CD14-positive monocyte (primary cell): ENCODE measurements around the gene NIN. TPM values are rescaled to one million over a fixed set of nuclear protein-coding genes. Genes with fewer than 3 reads are reported as not detected.

Experiments used
- DNase-seq, 3 donors: peaks; one replicate each; pipeline ENCODE4 v3.0.0-alpha.2; 2011 to 2022
- H2AFZ ChIP-seq: 2 replicates; pipeline ENCODE4 v1.6.0; 2012; ENCODE audit warnings: mild to moderate bottlenecking, low read depth, low read length, inconsistent platforms; ENCODE audit not compliant: insufficient read depth, poor library complexity, severe bottlenecking
- H3K27ac ChIP-seq, 2 donors: 1 replicate in 1 of 2; 2 replicates in 1 of 2; pipeline ENCODE4 v1.5.1; 2012 to 2013; ENCODE audit warnings: low read length in 2 of 2, control low read depth in 1 of 2, inconsistent platforms in 1 of 2, low read depth in 1 of 2, mild to moderate bottlenecking in 1 of 2
- H3K27me3 ChIP-seq, 2 donors: one replicate each; pipeline versions ENCODE4 v1.6.0 to v1.6.1; 2011 to 2013; ENCODE audit warnings: low read length in 2 of 2; ENCODE audit not compliant: control insufficient read depth in 2 of 2, insufficient read depth in 2 of 2
- H3K36me3 ChIP-seq, 2 donors: replicated peaks in 1 of 2; 1 replicate in 1 of 2; 2 replicates in 1 of 2; pipeline versions ENCODE4 v1.5.1 to v1.6.1; 2012 to 2013; ENCODE audit warnings: low read length in 2 of 2, control low read depth in 1 of 2, inconsistent platforms in 1 of 2, mild to moderate bottlenecking in 1 of 2; ENCODE audit not compliant: insufficient read depth in 2 of 2, control insufficient read depth in 1 of 2
- H3K4me1 ChIP-seq, 2 donors: 1 replicate in 1 of 2; 2 replicates in 1 of 2; pipeline versions ENCODE4 v1.5.1 to v1.6.1; 2012 to 2013; ENCODE audit warnings: low read length in 2 of 2, control low read depth in 1 of 2, inconsistent platforms in 1 of 2, mild to moderate bottlenecking in 1 of 2, moderate library complexity in 1 of 2; ENCODE audit not compliant: insufficient read depth in 2 of 2, control insufficient read depth in 1 of 2
- H3K4me2 ChIP-seq: replicated peaks from 2 replicates; pipeline ENCODE3; 2012; ENCODE audit warnings: low read length, moderate library complexity, mild to moderate bottlenecking; ENCODE audit not compliant: poor library complexity, severe bottlenecking; ENCODE audit errors: extremely low read depth
- H3K4me3 ChIP-seq, 3 experiments: fragments of 200-600 bp in 1 of 3; sonication (generic) in 1 of 3; replicated peaks in 1 of 3; 1 replicate in 2 of 3; 2 replicates in 1 of 3; pipeline ENCODE4 v1.5.1; 2011 to 2013; ENCODE audit warnings: low read length in 3 of 3, mild to moderate bottlenecking in 3 of 3, control low read depth in 2 of 3, low read depth in 2 of 3, inconsistent platforms in 1 of 3, moderate library complexity in 1 of 3
- H3K79me2 ChIP-seq: 2 replicates; pipeline ENCODE4 v1.6.0; 2012; ENCODE audit warnings: mild to moderate bottlenecking, control low read depth, inconsistent platforms, low read length, moderate library complexity; ENCODE audit not compliant: insufficient read depth
- H3K9ac ChIP-seq: 2 replicates; pipeline ENCODE4 v1.6.0; 2017; ENCODE audit warnings: low read length, mild to moderate bottlenecking; ENCODE audit not compliant: insufficient read depth, poor library complexity, severe bottlenecking
- H3K9me3 ChIP-seq, 2 donors: replicated peaks in 1 of 2; 1 replicate in 1 of 2; 2 replicates in 1 of 2; pipeline versions ENCODE4 v1.5.1 to v1.6.1; 2012 to 2013; ENCODE audit warnings: low read length in 2 of 2, control low read depth in 1 of 2; ENCODE audit not compliant: control insufficient read depth in 1 of 2, insufficient read depth in 1 of 2
- H4K20me1 ChIP-seq: 2 replicates; pipeline ENCODE4 v1.6.0; 2012; ENCODE audit warnings: mild to moderate bottlenecking, low read length, control low read depth, moderate library complexity; ENCODE audit not compliant: insufficient read depth
- H3K27ac Mint-ChIP-seq, 7 donors: one replicate each; pipeline ENCODE4 v1.8.0; 2020; ENCODE audit warnings: mild to moderate bottlenecking in 7 of 7, mixed read lengths in 7 of 7, moderate library complexity in 6 of 7, inconsistent platforms in 2 of 7
- H3K27me3 Mint-ChIP-seq, 3 donors: one replicate each; pipeline ENCODE4 v1.8.0; 2021 to 2022; ENCODE audit warnings: low read depth in 3 of 3, mild to moderate bottlenecking in 3 of 3, mixed read lengths in 3 of 3, moderate library complexity in 3 of 3, inconsistent platforms in 1 of 3
- H3K36me3 Mint-ChIP-seq, 2 donors: one replicate each; pipeline ENCODE4 v1.8.0; 2020; ENCODE audit warnings: mixed read lengths in 2 of 2, inconsistent platforms in 1 of 2, mild to moderate bottlenecking in 1 of 2
- H3K4me1 Mint-ChIP-seq: one replicate; pipeline ENCODE4 v1.8.0; 2020; ENCODE audit warnings: mild to moderate bottlenecking, mixed read lengths
- H3K4me3 Mint-ChIP-seq, 2 donors: one replicate each; pipeline ENCODE4 v1.8.0; 2020; ENCODE audit warnings: mild to moderate bottlenecking in 2 of 2, mixed read lengths in 2 of 2, moderate library complexity in 1 of 2
- H3K9me3 Mint-ChIP-seq, 7 donors: one replicate each; pipeline ENCODE4 v1.8.0; 2020 to 2022; ENCODE audit warnings: mixed read lengths in 7 of 7, mild to moderate bottlenecking in 6 of 7, moderate library complexity in 6 of 7, inconsistent platforms in 2 of 7
- WGBS: methylation state at CpG from one replicate; pipeline ENCODE4 v1.1.5; 2013; ENCODE audit warnings: missing lambda C conversion rate; ENCODE audit not compliant: insufficient coverage; 5-methylcytosine and 5-hydroxymethylcytosine counted together
- intact Hi-C, 2 donors: fragments of 100-400 bp; cut with micrococcal nuclease; formaldehyde crosslinking; loops; one replicate each; pipeline versions ENCODE4 v1.15.0 to v1.15.1; 2023
- polyA plus RNA-seq, 3 donors: library from polyadenylated mRNA; depleted of rRNA in 1 of 3; unstranded in 2 of 3; stranded (reverse) in 1 of 3; fragments of 300-500 nt in 2 of 3; fragments of >200 nt in 1 of 3; fragmentation: Illumina TruSeq in 2 of 3; gene quantifications; 1 replicate in 2 of 3; 2 replicates in 1 of 3; pipeline ENCODE4 v1.2.3, GENCODE V29; 2012 to 2021
- TF ChIP-seq, protein P1 (sequence below): fragments of 200-600 bp; IDR thresholded peaks from one replicate; pipeline ENCODE4 v1.8.0; 2022; ENCODE audit warnings: antibody characterized with exemption, mild to moderate bottlenecking

NIN gene
- polyA plus RNA-seq, 3 donors = 15.3 to 29.1 (median 26.5) TPM

DNA sequence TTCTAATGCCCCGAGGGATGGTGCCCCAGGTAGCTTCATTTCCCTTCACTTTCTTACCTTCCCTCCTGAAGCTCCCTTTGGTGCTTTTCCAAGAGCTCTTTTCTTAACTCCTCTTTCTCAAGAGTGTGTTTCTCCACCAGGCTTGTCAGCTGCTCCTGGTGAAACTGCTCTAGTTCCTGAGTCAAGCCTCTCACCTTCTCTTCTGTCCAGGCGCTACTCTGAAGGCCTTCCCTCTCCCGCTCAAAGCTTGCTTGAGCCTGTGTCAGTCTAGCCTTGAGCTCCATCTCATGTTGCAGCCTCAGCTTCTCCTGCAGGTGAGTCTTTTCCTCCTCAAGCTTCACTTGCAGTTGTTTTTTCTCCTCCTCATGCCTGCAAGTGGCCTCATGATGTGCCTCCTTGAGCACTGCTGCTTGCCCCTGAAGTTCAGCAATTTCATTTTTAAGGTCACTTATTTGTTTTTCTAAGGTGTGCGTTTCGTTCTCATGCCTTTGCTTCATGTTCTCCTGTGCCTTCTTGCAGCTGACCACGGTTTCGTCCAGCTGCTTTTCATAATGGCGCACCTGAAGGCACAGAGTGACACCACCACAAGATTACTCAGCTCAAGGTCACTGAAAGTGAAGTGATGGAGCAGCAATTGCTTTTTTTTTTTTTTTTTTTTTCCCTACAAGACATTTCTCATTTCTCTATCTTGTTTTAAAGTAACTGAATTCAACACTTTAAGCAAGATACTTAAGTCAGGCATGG is 71.0 kb downstream of the NIN start:
- H3K9ac ChIP-seq = no peak overlapping the region
- peak overlapping the region in 4 of 7 donors; percentile 2 to 80 (median 35) for H3K27ac Mint-ChIP-seq
- no peaks in the 10 kb centered on the region for H3K9me3 ChIP-seq
- H3K4me3 ChIP-seq = no peak overlapping the region
- H3K27me3 Mint-ChIP-seq = peaks cover 0 to 2% (median 0%) of the 10 kb centered on the region in 3 donors
- no peaks in the 10 kb centered on the region for H3K79me2 ChIP-seq
- H3K27me3 ChIP-seq = no peaks in the 10 kb centered on the region
- H3K36me3 Mint-ChIP-seq = peaks cover under 1 to 55% of the 10 kb centered on the region in 2 donors
- H3K4me1 ChIP-seq = peaks cover 0 to 4% of the 10 kb centered on the region in 2 donors
- no peak overlapping the region for H3K4me2 ChIP-seq
- no peak overlapping the region for H3K27ac ChIP-seq
- peaks cover 41% of the 10 kb centered on the region for H4K20me1 ChIP-seq
- intact Hi-C loops = no loop called here
- no peak for DNase-seq
- 97% methylated on average over 3 of the region's 8 CpGs for WGBS
- H3K36me3 ChIP-seq = peaks cover 91 to 100% of the 10 kb centered on the region in 2 donors
- H3K4me1 Mint-ChIP-seq = no peaks in the 10 kb centered on the region
- no peak overlapping the region for H2AFZ ChIP-seq
- H3K9me3 Mint-ChIP-seq = no peaks in the 10 kb centered on the region
- no peak overlapping the region for H3K4me3 Mint-ChIP-seq
- TF ChIP-seq, protein P1, sequence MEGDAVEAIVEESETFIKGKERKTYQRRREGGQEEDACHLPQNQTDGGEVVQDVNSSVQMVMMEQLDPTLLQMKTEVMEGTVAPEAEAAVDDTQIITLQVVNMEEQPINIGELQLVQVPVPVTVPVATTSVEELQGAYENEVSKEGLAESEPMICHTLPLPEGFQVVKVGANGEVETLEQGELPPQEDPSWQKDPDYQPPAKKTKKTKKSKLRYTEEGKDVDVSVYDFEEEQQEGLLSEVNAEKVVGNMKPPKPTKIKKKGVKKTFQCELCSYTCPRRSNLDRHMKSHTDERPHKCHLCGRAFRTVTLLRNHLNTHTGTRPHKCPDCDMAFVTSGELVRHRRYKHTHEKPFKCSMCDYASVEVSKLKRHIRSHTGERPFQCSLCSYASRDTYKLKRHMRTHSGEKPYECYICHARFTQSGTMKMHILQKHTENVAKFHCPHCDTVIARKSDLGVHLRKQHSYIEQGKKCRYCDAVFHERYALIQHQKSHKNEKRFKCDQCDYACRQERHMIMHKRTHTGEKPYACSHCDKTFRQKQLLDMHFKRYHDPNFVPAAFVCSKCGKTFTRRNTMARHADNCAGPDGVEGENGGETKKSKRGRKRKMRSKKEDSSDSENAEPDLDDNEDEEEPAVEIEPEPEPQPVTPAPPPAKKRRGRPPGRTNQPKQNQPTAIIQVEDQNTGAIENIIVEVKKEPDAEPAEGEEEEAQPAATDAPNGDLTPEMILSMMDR = no peak

DNA sequence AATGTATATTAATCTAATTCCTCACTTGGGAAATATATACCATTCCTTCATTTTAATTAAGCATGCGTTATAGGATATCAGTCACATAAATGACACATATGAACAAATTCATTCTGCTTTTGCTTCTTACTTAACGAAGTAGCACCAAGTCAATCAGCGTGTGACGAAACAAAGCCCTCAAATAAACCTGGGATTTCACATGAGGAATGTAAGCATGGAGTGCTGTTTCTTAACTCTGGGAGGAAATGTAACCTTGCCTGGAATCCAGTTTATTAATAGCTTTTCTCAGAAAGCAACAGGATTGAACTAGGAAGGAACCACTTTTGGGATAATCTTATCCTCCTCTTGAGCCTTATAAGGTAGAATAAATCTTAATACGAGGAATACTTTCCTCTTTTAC is 72.0 kb downstream of the NIN start:
- Mint-ChIP-seq H3K27ac (no peak overlapping the region), H3K9me3 (no peaks in the 10 kb centered on the region), H3K4me3 (no peak overlapping the region), H3K36me3 (peaks cover 7 to 48% of the 10 kb centered on the region in 2 donors), H3K27me3 (peaks cover 0 to 2% (median 0%) of the 10 kb centered on the region in 3 donors), H3K4me1 (no peaks in the 10 kb centered on the region)
- H3K4me3 ChIP-seq = no peak overlapping the region
- WGBS = no CpG with 5 or more reads among the region's 5 CpGs
- H4K20me1 ChIP-seq = peaks cover 37% of the 10 kb centered on the region
- no peak overlapping the region for H2AFZ ChIP-seq
- TF ChIP-seq, protein P1 = no peak
- H3K4me2 ChIP-seq = no peak overlapping the region
- peaks cover 0 to 4% of the 10 kb centered on the region in 2 donors for H3K4me1 ChIP-seq
- H3K9ac ChIP-seq = no peak overlapping the region
- H3K36me3 ChIP-seq = peaks cover 91 to 100% of the 10 kb centered on the region in 2 donors
- no peak overlapping the region for H3K27ac ChIP-seq
- intact Hi-C loops = no loop called here
- no peaks in the 10 kb centered on the region for H3K79me2 ChIP-seq
- H3K9me3 ChIP-seq = no peaks in the 10 kb centered on the region
- no peak for DNase-seq
- no peaks in the 10 kb centered on the region for H3K27me3 ChIP-seq
